Muscle of leg (tissue), 11 donors: ENCODE data around the gene SLC16A8. TPM values are rescaled to one million over a fixed set of nuclear protein-coding genes. Genes with fewer than 3 reads are reported as not detected.
"Not testable (repeated sequence)": the region's sequence is repeated elsewhere in the genome, so short reads cannot be mapped to it uniquely, and the experiment has no call there.

Experiments used
- DNase-seq: peaks from one replicate; pipeline ENCODE4 v3.0.0; 2013
- H3K27ac ChIP-seq: one replicate; pipeline ENCODE4 v1.5.1; 2013; ENCODE audit warnings: mild to moderate bottlenecking, low read length, control low read depth
- H3K27me3 ChIP-seq: one replicate; pipeline ENCODE4 v1.6.1; 2013; ENCODE audit warnings: low read length; ENCODE audit not compliant: control insufficient read depth, insufficient read depth
- H3K36me3 ChIP-seq: one replicate; pipeline ENCODE4 v1.6.1; 2013; ENCODE audit warnings: low read length; ENCODE audit not compliant: control insufficient read depth, insufficient read depth
- H3K4me1 ChIP-seq: one replicate; pipeline ENCODE4 v1.6.1; 2013; ENCODE audit warnings: low read length; ENCODE audit not compliant: control insufficient read depth, insufficient read depth
- H3K4me3 ChIP-seq: one replicate; pipeline ENCODE4 v1.5.1; 2013; ENCODE audit warnings: low read length, control low read depth
- H3K9me3 ChIP-seq: replicated peaks from 2 replicates; pipeline ENCODE4 v1.6.1; 2013; ENCODE audit warnings: low read depth, low read length; ENCODE audit not compliant: control insufficient read depth
- WGBS: methylation state at CpG from one replicate; pipeline ENCODE4 v1.1.5; 2013; ENCODE audit warnings: missing lambda C conversion rate; ENCODE audit not compliant: insufficient coverage; 5-methylcytosine and 5-hydroxymethylcytosine counted together
- polyA plus RNA-seq, 8 donors: library from polyadenylated mRNA; unstranded; fragments of 120-200 nt; gene quantifications; one replicate each; pipeline versions ENCODE4 v1.2.1 to v1.2.3, GENCODE V29; 2013; ENCODE audit warnings: inconsistent platforms in 1 of 8, low replicate concordance in 1 of 8; ENCODE audit not compliant: insufficient read length in 8 of 8, insufficient read depth in 1 of 8
- total RNA-seq: library from RNA; stranded (reverse); fragments of 120-200 nt; gene quantifications from one replicate; pipeline ENCODE4 v1.2.4, GENCODE V29; 2013

Gene SLC16A8
- total and polyA plus RNA-seq, 9 donors: 1.0 to 3.4 (median 2.4) TPM

GRCh38 chr22:38043151-38044039 is 40.6 kb downstream of the SLC16A8 start:
- Histone ChIP-seq H3K36me3 (no peaks in the 10 kb centered on the region), H3K27me3 (no peaks in the 10 kb centered on the region), H3K4me3 (no peak overlapping the region), H3K4me1 (peaks cover 7% of the 10 kb centered on the region), H3K27ac (no peak overlapping the region), H3K9me3 (no peaks in the 10 kb centered on the region)
- DNase-seq: no peak
- 90% methylated on average over 13 of the region's 16 CpGs for WGBS

GRCh38 chr22:38042488-38042790 is 41.5 kb downstream of the SLC16A8 start:
- WGBS: no CpG with 5 or more reads among the region's 1 CpG
- Histone ChIP-seq H3K9me3 (no peaks in the 10 kb centered on the region), H3K4me3 (no peak overlapping the region), H3K27me3 (no peaks in the 10 kb centered on the region), H3K4me1 (peaks cover 7% of the 10 kb centered on the region), H3K36me3 (no peaks in the 10 kb centered on the region), H3K27ac (no peak overlapping the region)
- DNase-seq: no peak

- Histone ChIP-seq H3K27ac (no peak overlapping the region), H3K27me3 (no peaks in the 10 kb centered on the region), H3K4me3 (no peak overlapping the region), H3K36me3 (no peaks in the 10 kb centered on the region), H3K4me1 (peaks cover 7% of the 10 kb centered on the region), H3K9me3 (no peaks in the 10 kb centered on the region)
- DNase-seq: no peak
- 59% methylated on average over 4 of the region's 5 CpGs for WGBS
These were observed 42.1 kb downstream of the SLC16A8 start for GRCh38 chr22:38041760-38042487.

GRCh38 chr22:38040953-38041759 is 42.8 kb downstream of the SLC16A8 start:
- 72% methylated on average over 10 of the region's 20 CpGs for WGBS
- no peaks in the 10 kb centered on the region for H3K27me3 ChIP-seq
- no peak overlapping the region for H3K27ac ChIP-seq
- no peak overlapping the region for H3K4me3 ChIP-seq
- H3K4me1 ChIP-seq: peaks cover 7% of the 10 kb centered on the region
- H3K36me3 ChIP-seq: no peaks in the 10 kb centered on the region
- no peak for DNase-seq
- H3K9me3 ChIP-seq: no peaks in the 10 kb centered on the region

GRCh38 chr22:38038890-38039812 is 44.8 kb downstream of the SLC16A8 start:
- no peak for DNase-seq
- no peaks in the 10 kb centered on the region for H3K27me3 ChIP-seq

GRCh38 chr22:38038426-38038825 is 45.6 kb downstream of the SLC16A8 start:
- H3K27ac ChIP-seq: peak overlapping the region; percentile 7
- DNase-seq: no peak
- WGBS: 94% methylated on average over 22 of the region's 23 CpGs

More at GRCh38 chr22:38038890-38039812, 44.8 kb downstream of the SLC16A8 start:
- H3K27ac ChIP-seq: peak overlapping the region; percentile 3
- 63% methylated on average over 41 of the region's 46 CpGs for WGBS
- H3K4me1 ChIP-seq: peaks cover 17% of the 10 kb centered on the region
- no peaks in the 10 kb centered on the region for H3K9me3 ChIP-seq
- no peaks in the 10 kb centered on the region for H3K36me3 ChIP-seq
- H3K4me3 ChIP-seq: no peak overlapping the region

GRCh38 chr22:38037367-38038150 is 46.4 kb downstream of the SLC16A8 start:
- H3K4me3 ChIP-seq, DNase-seq, H3K36me3 ChIP-seq, H3K27me3 ChIP-seq, H3K9me3 ChIP-seq: not testable (repeated sequence)
- no CpG with 5 or more reads among the region's 13 CpGs for WGBS
- Histone ChIP-seq H3K4me1 (peaks cover 33% of the 10 kb centered on the region), H3K27ac (peak overlapping the region; percentile 7)

More at GRCh38 chr22:38038426-38038825, 45.6 kb downstream of the SLC16A8 start:
- H3K4me1 ChIP-seq: peaks cover 24% of the 10 kb centered on the region
- H3K27me3 ChIP-seq: no peaks in the 10 kb centered on the region
- no peaks in the 10 kb centered on the region for H3K36me3 ChIP-seq
- H3K9me3 ChIP-seq: no peaks in the 10 kb centered on the region
- no peak overlapping the region for H3K4me3 ChIP-seq

GRCh38 chr22:38036392-38037062 is 47.5 kb downstream of the SLC16A8 start:
- no peak overlapping the region for H3K4me3 ChIP-seq
- WGBS: 38% methylated on average over 8 of the region's 10 CpGs
- H3K27me3 ChIP-seq: no peaks in the 10 kb centered on the region
- no peak overlapping the region for H3K27ac ChIP-seq
- peaks cover 33% of the 10 kb centered on the region for H3K4me1 ChIP-seq
- H3K36me3 ChIP-seq: no peaks in the 10 kb centered on the region
- H3K9me3 ChIP-seq: no peaks in the 10 kb centered on the region
- DNase-seq: no peak
